GM21423 (cell line): Measurements from ENCODE around the gene INPP5F.
"Not testable (repeated sequence)": the region's sequence is repeated elsewhere in the genome, so short reads cannot be mapped to it uniquely, and the experiment has no call there.

Source experiments
- ATAC-seq: cut with Tn5 transposase; IDR thresholded peaks from one replicate; pipeline ENCODE4 v1.9.1; 2021; ENCODE audit warnings: mild to moderate bottlenecking, moderate library complexity; ENCODE audit not compliant: unreplicated experiment

The INPP5F gene

GRCh38 chr10:119772334-119772733, 46.5 kb downstream of the INPP5F start:
- ATAC-seq, result no peak

- ATAC-seq, result not testable (repeated sequence)
Observed at GRCh38 chr10:119773041-119773440, 47.2 kb downstream of the INPP5F start.

GRCh38 chr10:119775529-119775928, 49.7 kb downstream of the INPP5F start:
- ATAC-seq, result no peak

GRCh38 chr10:119776536-119776935, 50.7 kb downstream of the INPP5F start:
- no peak for ATAC-seq

- no peak for ATAC-seq
Observed at GRCh38 chr10:119777686-119778085, 51.8 kb downstream of the INPP5F start.

- ATAC-seq, result no peak
Observed at GRCh38 chr10:119778776-119779445, 53.1 kb downstream of the INPP5F start.

GRCh38 chr10:119780879-119781480, 55.1 kb downstream of the INPP5F start:
- ATAC-seq, result no peak

GRCh38 chr10:119781498-119781897, 55.6 kb downstream of the INPP5F start:
- ATAC-seq, result no peak

GRCh38 chr10:119782981-119783664, 57.3 kb downstream of the INPP5F start:
- no peak for ATAC-seq

- ATAC-seq, result no peak
Observed at GRCh38 chr10:119783665-119784027, 57.8 kb downstream of the INPP5F start.

- ATAC-seq, result peak; percentile 67
Observed at GRCh38 chr10:119784340-119785067, 58.7 kb downstream of the INPP5F start.

GRCh38 chr10:119786117-119786769, 60.4 kb downstream of the INPP5F start:
- no peak for ATAC-seq

- ATAC-seq, result not testable (repeated sequence)
Observed at GRCh38 chr10:119795101-119795500, 69.3 kb downstream of the INPP5F start.

- no peak for ATAC-seq
Observed at GRCh38 chr10:119796039-119796438, 70.2 kb downstream of the INPP5F start.

GRCh38 chr10:119801176-119801575, 75.3 kb downstream of the INPP5F start:
- ATAC-seq, result no peak

GRCh38 chr10:119801998-119802538, 76.2 kb downstream of the INPP5F start:
- ATAC-seq, result no peak

- no peak for ATAC-seq
Observed at GRCh38 chr10:119803264-119803663, 77.4 kb downstream of the INPP5F start.

- ATAC-seq, result no peak
Observed at GRCh38 chr10:119805702-119806230, 79.9 kb downstream of the INPP5F start.

- no peak for ATAC-seq
Observed at GRCh38 chr10:119806334-119807130, 80.7 kb downstream of the INPP5F start.
